Renal cortex interstitium (tissue), 3 donors: Measurements from ENCODE around the gene PI4K2B. TPM values are rescaled to one million over a fixed set of nuclear protein-coding genes. Genes with fewer than 3 reads are reported as not detected.

Experiments
- polyA plus RNA-seq, 3 donors: library from polyadenylated mRNA; unstranded; fragments of 120-200 nt; gene quantifications; one replicate each; pipeline ENCODE4 v1.2.1, GENCODE V29; 2013; ENCODE audit not compliant: insufficient read length in 3 of 3

Gene PI4K2B
- polyA plus RNA-seq, 3 donors = 13.4 to 17.0 (median 15.8) TPM

Other genes with a start within 250 kb of the PI4K2B start
- gene LGI2, start 203.1 kb upstream of the PI4K2B start, polyA plus RNA-seq = 10 to 100 TPM; 31.9 to 36.8 (median 33.9) TPM
- gene SEPSECS, start 73.6 kb upstream of the PI4K2B start, polyA plus RNA-seq = 10 to 100 TPM; 13.2 to 22.5 (median 19.4) TPM
- 10 to 100 TPM; 11.5 to 15.9 (median 15.0) TPM for gene ZCCHC4, start 78.7 kb downstream of the PI4K2B start, polyA plus RNA-seq
- 10 to 100 TPM; 34.7 to 60.2 (median 49.6) TPM for gene ANAPC4, start 143.2 kb downstream of the PI4K2B start, polyA plus RNA-seq